Measurements from ENCODE around the gene UBB. TPM values are rescaled to one million over a fixed set of nuclear protein-coding genes. Genes with fewer than 3 reads are reported as not detected.

UBB gene
- total and polyA plus RNA-seq, 2 donors from 2014 or later: 1,214 to 2,605 TPM

DNA sequence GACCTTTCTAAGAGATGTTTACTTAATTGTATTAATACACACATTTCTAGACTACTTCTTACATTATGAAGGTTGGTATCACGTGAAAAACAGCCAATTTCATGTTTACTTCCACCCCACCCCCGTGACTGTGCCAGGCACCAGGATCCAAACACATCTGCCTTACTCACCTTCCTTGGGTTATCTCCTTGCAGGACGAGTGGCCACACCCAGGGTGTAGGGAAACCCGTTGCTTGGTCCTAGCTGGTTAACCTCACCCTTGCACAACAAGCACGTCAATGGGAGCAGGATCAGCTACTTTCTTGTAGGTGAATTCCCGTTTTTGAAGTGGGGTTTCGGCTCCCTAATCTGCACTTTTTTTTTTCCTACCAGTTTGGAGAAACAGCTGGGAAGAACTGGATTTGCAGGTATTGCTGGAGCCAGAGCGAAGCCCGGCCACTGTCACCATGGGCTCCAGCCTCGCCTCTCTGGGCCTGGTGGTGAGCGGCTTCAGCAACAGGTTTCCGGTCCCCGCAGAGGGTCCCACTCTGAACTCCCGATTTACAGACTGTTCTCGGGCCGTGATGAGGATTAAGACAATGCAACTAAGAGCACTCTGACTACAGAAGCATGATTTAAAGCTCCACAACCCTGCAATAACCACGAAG lies 2.1 kb upstream of the UBB start:
- no peak overlapping the region for H3K27ac ChIP-seq (ENCODE audit: low read depth in 2 of 2, low read length in 2 of 2)
- intact Hi-C loops (cut with DNase I): no loop called here
- no peak for FAIRE-seq

DNA sequence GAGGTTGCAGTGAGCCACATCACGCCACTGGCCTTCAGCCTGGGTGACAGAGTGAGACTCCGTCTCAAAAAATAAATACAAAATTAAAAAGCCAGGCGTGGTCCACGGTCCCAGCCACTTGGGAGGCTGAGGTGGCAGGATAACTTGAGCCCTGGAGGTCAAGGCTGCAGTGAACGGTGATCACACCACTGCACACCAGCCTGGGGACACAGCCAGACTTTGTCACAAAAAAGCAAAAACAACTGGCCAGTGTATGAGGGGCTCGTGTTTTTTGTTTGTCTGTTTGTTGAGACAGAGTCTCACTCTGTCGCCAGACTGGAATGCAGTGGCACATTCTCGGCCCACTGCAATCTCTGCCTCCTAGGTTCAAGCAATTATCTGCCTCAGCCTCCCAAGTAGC lies 1.2 kb upstream of the UBB start:
- H3K4me1 ChIP-seq (ENCODE audit: control insufficient read depth in 2 of 3, insufficient read depth in 2 of 3, low read depth in 1 of 3, low read length in 3 of 3): peaks cover 0 to 21% (median 14%) of the 10 kb centered on the region in 3 donors
- FAIRE-seq (no peak), DNase-seq (peak in 2 of 5 donors; percentile 38 to 54)
- H3K9me3 ChIP-seq (ENCODE audit: control insufficient read depth in 2 of 3, insufficient read depth in 1 of 3, low read length in 3 of 3): no peaks in the 10 kb centered on the region
- H3K36me3 ChIP-seq (ENCODE audit: control insufficient read depth in 2 of 3, insufficient read depth in 3 of 3, low read length in 3 of 3): peaks cover 4 to 12% (median 5%) of the 10 kb centered on the region in 3 donors
- H3K4me3 ChIP-seq (ENCODE audit: low read length in 3 of 3): no peak overlapping the region
- no peaks in the 10 kb centered on the region for H3K27me3 ChIP-seq (ENCODE audit: control insufficient read depth, insufficient read depth, low read length)
- intact Hi-C loops (cut with DNase I): no loop called here
- TF ChIP-seq, protein P1, sequence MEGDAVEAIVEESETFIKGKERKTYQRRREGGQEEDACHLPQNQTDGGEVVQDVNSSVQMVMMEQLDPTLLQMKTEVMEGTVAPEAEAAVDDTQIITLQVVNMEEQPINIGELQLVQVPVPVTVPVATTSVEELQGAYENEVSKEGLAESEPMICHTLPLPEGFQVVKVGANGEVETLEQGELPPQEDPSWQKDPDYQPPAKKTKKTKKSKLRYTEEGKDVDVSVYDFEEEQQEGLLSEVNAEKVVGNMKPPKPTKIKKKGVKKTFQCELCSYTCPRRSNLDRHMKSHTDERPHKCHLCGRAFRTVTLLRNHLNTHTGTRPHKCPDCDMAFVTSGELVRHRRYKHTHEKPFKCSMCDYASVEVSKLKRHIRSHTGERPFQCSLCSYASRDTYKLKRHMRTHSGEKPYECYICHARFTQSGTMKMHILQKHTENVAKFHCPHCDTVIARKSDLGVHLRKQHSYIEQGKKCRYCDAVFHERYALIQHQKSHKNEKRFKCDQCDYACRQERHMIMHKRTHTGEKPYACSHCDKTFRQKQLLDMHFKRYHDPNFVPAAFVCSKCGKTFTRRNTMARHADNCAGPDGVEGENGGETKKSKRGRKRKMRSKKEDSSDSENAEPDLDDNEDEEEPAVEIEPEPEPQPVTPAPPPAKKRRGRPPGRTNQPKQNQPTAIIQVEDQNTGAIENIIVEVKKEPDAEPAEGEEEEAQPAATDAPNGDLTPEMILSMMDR (IDR thresholded peaks at IDR 0.05; ENCODE audit: borderline replicate concordance, extremely low read depth, insufficient read depth): no peak
- H3K9ac ChIP-seq (ENCODE audit: low read length in 3 of 3): no peak overlapping the region
- no peak overlapping the region for H3K27ac ChIP-seq (ENCODE audit: low read depth in 2 of 2, low read length in 2 of 2)

More for the DNA sequence above, 2.1 kb upstream of the UBB start:
- no peak overlapping the region for H3K9ac ChIP-seq (ENCODE audit: low read length in 3 of 3)
- peaks cover 0 to 17% (median 8%) of the 10 kb centered on the region in 3 donors for H3K4me1 ChIP-seq (ENCODE audit: control insufficient read depth in 2 of 3, insufficient read depth in 2 of 3, low read depth in 1 of 3, low read length in 3 of 3)
- H3K27me3 ChIP-seq (ENCODE audit: control insufficient read depth, insufficient read depth, low read length): no peaks in the 10 kb centered on the region
- H3K9me3 ChIP-seq (ENCODE audit: control insufficient read depth in 2 of 3, insufficient read depth in 1 of 3, low read length in 3 of 3): no peaks in the 10 kb centered on the region
- TF ChIP-seq, protein P1 (IDR thresholded peaks at IDR 0.05; ENCODE audit: borderline replicate concordance, extremely low read depth, insufficient read depth): no peak
- no peak overlapping the region for H3K4me3 ChIP-seq (ENCODE audit: low read length in 3 of 3)
- peak in 1 of 5 donors; percentile 51 for DNase-seq
- H3K36me3 ChIP-seq (ENCODE audit: control insufficient read depth in 2 of 3, insufficient read depth in 3 of 3, low read length in 3 of 3): peaks cover 4 to 12% (median 5%) of the 10 kb centered on the region in 3 donors

DNA sequence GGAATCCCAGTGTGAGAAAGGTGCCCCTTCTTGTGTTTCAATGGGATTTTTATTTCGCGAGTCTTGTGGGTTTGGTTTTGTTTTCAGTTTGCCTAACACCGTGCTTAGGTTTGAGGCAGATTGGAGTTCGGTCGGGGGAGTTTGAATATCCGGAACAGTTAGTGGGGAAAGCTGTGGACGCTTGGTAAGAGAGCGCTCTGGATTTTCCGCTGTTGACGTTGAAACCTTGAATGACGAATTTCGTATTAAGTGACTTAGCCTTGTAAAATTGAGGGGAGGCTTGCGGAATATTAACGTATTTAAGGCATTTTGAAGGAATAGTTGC lies 567 bp downstream of the UBB start:
- DNase-seq (no peak), FAIRE-seq (no peak)
- Histone ChIP-seq H3K9ac (ENCODE audit: low read length in 3 of 3) (peak overlapping the region; percentile 80 to 100 (median 95)), H3K27ac (ENCODE audit: low read depth in 2 of 2, low read length in 2 of 2) (peak overlapping the region; percentile 98 to 100), H3K9me3 (ENCODE audit: control insufficient read depth in 2 of 3, insufficient read depth in 1 of 3, low read length in 3 of 3) (no peaks in the 10 kb centered on the region), H3K36me3 (ENCODE audit: control insufficient read depth in 2 of 3, insufficient read depth in 3 of 3, low read length in 3 of 3) (peaks cover 4 to 12% (median 5%) of the 10 kb centered on the region in 3 donors), H3K4me1 (ENCODE audit: control insufficient read depth in 2 of 3, insufficient read depth in 2 of 3, low read depth in 1 of 3, low read length in 3 of 3) (peaks cover 0 to 21% (median 16%) of the 10 kb centered on the region in 3 donors), H3K27me3 (ENCODE audit: control insufficient read depth, insufficient read depth, low read length) (no peaks in the 10 kb centered on the region), H3K4me3 (ENCODE audit: low read length in 3 of 3) (peak overlapping the region; percentile 96 to 98 (median 96))
- TF ChIP-seq, protein P1 (IDR thresholded peaks at IDR 0.05; ENCODE audit: borderline replicate concordance, extremely low read depth, insufficient read depth): no peak
- intact Hi-C loops (cut with DNase I): no loop called here
